Measurements from ENCODE around the gene PTPN11.

DNA sequence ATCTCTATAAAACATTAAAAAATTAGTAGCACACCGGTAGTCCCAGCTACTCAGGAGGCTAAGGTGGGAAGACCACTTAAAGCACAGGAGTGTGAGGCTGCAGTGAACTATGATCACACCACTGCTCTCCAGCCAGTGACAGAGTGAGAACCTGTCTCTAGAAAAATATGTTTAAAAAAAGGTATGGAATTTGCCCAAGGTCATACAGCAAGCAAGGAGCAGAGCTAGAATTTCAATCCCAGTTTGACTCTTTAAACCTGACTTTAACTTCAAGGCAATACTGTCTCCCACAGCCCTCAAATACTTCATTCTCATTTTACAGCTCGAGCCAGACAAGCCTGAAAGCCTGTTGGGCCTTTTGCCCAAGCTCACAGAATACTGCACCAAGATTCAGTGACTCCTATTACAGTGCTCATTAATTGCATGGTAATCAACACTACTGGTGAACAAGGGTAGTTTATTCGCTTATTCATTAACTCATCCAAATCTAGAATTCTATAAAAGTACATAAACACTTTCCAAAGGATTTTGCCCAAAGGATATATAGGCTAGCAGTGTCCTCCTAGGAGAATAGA is 44.5 kb upstream of the PTPN11 start:
- TF ChIP-seq, protein P1, sequence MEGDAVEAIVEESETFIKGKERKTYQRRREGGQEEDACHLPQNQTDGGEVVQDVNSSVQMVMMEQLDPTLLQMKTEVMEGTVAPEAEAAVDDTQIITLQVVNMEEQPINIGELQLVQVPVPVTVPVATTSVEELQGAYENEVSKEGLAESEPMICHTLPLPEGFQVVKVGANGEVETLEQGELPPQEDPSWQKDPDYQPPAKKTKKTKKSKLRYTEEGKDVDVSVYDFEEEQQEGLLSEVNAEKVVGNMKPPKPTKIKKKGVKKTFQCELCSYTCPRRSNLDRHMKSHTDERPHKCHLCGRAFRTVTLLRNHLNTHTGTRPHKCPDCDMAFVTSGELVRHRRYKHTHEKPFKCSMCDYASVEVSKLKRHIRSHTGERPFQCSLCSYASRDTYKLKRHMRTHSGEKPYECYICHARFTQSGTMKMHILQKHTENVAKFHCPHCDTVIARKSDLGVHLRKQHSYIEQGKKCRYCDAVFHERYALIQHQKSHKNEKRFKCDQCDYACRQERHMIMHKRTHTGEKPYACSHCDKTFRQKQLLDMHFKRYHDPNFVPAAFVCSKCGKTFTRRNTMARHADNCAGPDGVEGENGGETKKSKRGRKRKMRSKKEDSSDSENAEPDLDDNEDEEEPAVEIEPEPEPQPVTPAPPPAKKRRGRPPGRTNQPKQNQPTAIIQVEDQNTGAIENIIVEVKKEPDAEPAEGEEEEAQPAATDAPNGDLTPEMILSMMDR (conservative IDR thresholded peaks at IDR 0.05; ENCODE audit: low read length) = no peak
- no peak for TF ChIP-seq EZH2phosphoT487 (IDR thresholded peaks at IDR 0.05; ENCODE audit: borderline replicate concordance, low read depth, low read length)
